Ammon's horn (tissue), 1 donor: ENCODE measurements around the gene CACNA1C.

Source experiments
- DNase-seq: peaks from one replicate; pipeline ENCODE4 v3.0.0-alpha.2; 2016; ENCODE audit warnings: low spot score

The CACNA1C gene

GRCh38 chr12:2298556-2299200 lies 245.9 kb downstream of the CACNA1C start:
- no peak for DNase-seq

- no peak for DNase-seq
These were observed 246.4 kb downstream of the CACNA1C start for GRCh38 chr12:2299206-2299605.

- DNase-seq, result no peak
These were observed 247.4 kb downstream of the CACNA1C start for GRCh38 chr12:2300168-2300567.

- DNase-seq, result no peak
These were observed 248.1 kb downstream of the CACNA1C start for GRCh38 chr12:2300886-2301285.

- DNase-seq, result no peak
These were observed 249.0 kb downstream of the CACNA1C start for GRCh38 chr12:2301531-2302461.

GRCh38 chr12:2302711-2303580 lies 250.2 kb downstream of the CACNA1C start:
- DNase-seq, result no peak

GRCh38 chr12:2304223-2304622 lies 251.4 kb downstream of the CACNA1C start:
- no peak for DNase-seq

GRCh38 chr12:2306012-2306411 lies 253.2 kb downstream of the CACNA1C start:
- DNase-seq, result no peak

GRCh38 chr12:2306735-2307134 lies 253.9 kb downstream of the CACNA1C start:
- no peak for DNase-seq

- DNase-seq, result no peak
These were observed 254.8 kb downstream of the CACNA1C start for GRCh38 chr12:2307550-2307949.

- DNase-seq, result no peak
These were observed 256.9 kb downstream of the CACNA1C start for GRCh38 chr12:2309647-2310046.

GRCh38 chr12:2311020-2311778 lies 258.4 kb downstream of the CACNA1C start:
- no peak for DNase-seq

GRCh38 chr12:2312175-2312574 lies 259.4 kb downstream of the CACNA1C start:
- no peak for DNase-seq

- no peak for DNase-seq
These were observed 260.0 kb downstream of the CACNA1C start for GRCh38 chr12:2312770-2313169.

- DNase-seq, result no peak
These were observed 261.7 kb downstream of the CACNA1C start for GRCh38 chr12:2314492-2314891.

- no peak for DNase-seq
These were observed 265.0 kb downstream of the CACNA1C start for GRCh38 chr12:2317772-2318171.

GRCh38 chr12:2318286-2318685 lies 265.5 kb downstream of the CACNA1C start:
- DNase-seq, result no peak

GRCh38 chr12:2319136-2319535 lies 266.3 kb downstream of the CACNA1C start:
- DNase-seq, result no peak

- DNase-seq, result no peak
These were observed 267.1 kb downstream of the CACNA1C start for GRCh38 chr12:2319737-2320506.

GRCh38 chr12:2320841-2321240 lies 268.1 kb downstream of the CACNA1C start:
- DNase-seq, result no peak
